GM12878 (cell line): Measurements from ENCODE around the gene HAUS7. TPM values are rescaled to one million over a fixed set of nuclear protein-coding genes. Genes with fewer than 3 reads are reported as not detected.

Experiments
- ATAC-seq: fragments of 200-7000 bp; cut with Tn5 transposase; 3 replicates; pipeline ENCODE4 v1.9.1; 2020; ENCODE audit warnings: mild to moderate bottlenecking, moderate library complexity
- BruUV-seq: library from RNA; stranded (reverse); fragments of 400-500 nt; replicated peaks from 2 replicates; lab custom pipeline; 2021; lab: Mats Ljungman, UMichigan
- CTCF ChIA-PET: fragments of 300-600 bp; sonication (Branson Sonifier 250); formaldehyde crosslinking; extraction: SDS; loops from one replicate; lab custom pipeline; 2021; ENCODE audit warnings: inconsistent platforms; lab: Yijun Ruan, JAX
- POLR2A ChIA-PET: fragments of 350-600 bp; formaldehyde crosslinking; extraction: SDS; loops from one replicate; lab custom pipeline; 2021; ENCODE audit warnings: inconsistent platforms; lab: Charles Lee
- RAD21 ChIA-PET: fragments of 300-600 bp; sonication (Branson Sonifier 250); formaldehyde crosslinking; loops from one replicate; lab custom pipeline; 2023; ENCODE audit warnings: antibody characterized with exemption; ENCODE audit not compliant: unreplicated experiment; lab: Charles Lee
- SMC1A ChIA-PET: fragments of 300-600 bp; sonication (Branson Sonifier 250); formaldehyde crosslinking; loops from one replicate; lab custom pipeline; 2023; ENCODE audit not compliant: unreplicated experiment, uncharacterized antibody; lab: Charles Lee
- DNase-seq: peaks from one replicate; pipeline ENCODE4 v3.0.0-alpha.2; 2011; ENCODE audit warnings: low read depth, low spot score
- FAIRE-seq: peaks from 3 replicates; lab custom pipeline; 2011; peaks lifted over from hg19 to GRCh38; lab: Jason Lieb, UNC
- H2AFZ ChIP-seq: 2 replicates; pipeline ENCODE4 v1.6.0; 2011; ENCODE audit warnings: low read depth, low read length, control low read depth; ENCODE audit not compliant: control insufficient read depth
- H3K27ac ChIP-seq: 2 replicates; pipeline ENCODE4 v1.5.1; 2011; ENCODE audit warnings: control low read depth; ENCODE audit not compliant: control insufficient read depth, insufficient read depth
- H3K27me3 ChIP-seq, 2 experiments: replicated peaks in 1 of 2; 2 replicates each; pipeline versions ENCODE4 v1.6.0 to v1.6.1; 2011; ENCODE audit warnings: low read length in 1 of 2; ENCODE audit not compliant: control insufficient read depth in 2 of 2, insufficient read depth in 2 of 2
- H3K36me3 ChIP-seq, 2 experiments: 2 replicates each; pipeline ENCODE4 v1.5.1; 2011; ENCODE audit warnings: low read length in 1 of 2; ENCODE audit not compliant: control insufficient read depth in 2 of 2, insufficient read depth in 2 of 2
- H3K4me1 ChIP-seq: 2 replicates; pipeline ENCODE4 v1.6.1; 2011; ENCODE audit warnings: mild to moderate bottlenecking, low read length, moderate library complexity, mixed read lengths; ENCODE audit not compliant: control insufficient read depth, insufficient read depth
- H3K4me2 ChIP-seq: 2 replicates; pipeline ENCODE4 v1.6.0; 2011; ENCODE audit warnings: control low read depth; ENCODE audit not compliant: control insufficient read depth, insufficient read depth
- H3K4me3 ChIP-seq: fragments of 200-600 bp; sonication (generic); 2 replicates; pipeline ENCODE4 v1.5.1; 2016
- H3K79me2 ChIP-seq: 2 replicates; pipeline ENCODE4 v1.6.0; 2011; ENCODE audit warnings: low read length; ENCODE audit not compliant: control insufficient read depth, insufficient read depth
- H3K9ac ChIP-seq: 2 replicates; pipeline ENCODE4 v1.8.0; 2011; ENCODE audit warnings: low read length, control low read depth, mixed read lengths; ENCODE audit not compliant: control insufficient read depth, insufficient read depth
- H3K9me3 ChIP-seq: replicated peaks from 3 replicates; pipeline ENCODE4 v1.5.1; 2011; ENCODE audit warnings: mild to moderate bottlenecking, low read length; ENCODE audit not compliant: control insufficient read depth, insufficient read depth
- H4K20me1 ChIP-seq: 2 replicates; pipeline ENCODE4 v1.6.0; 2011; ENCODE audit not compliant: control insufficient read depth, insufficient read depth
- ASH2L ChIP-seq: fragments of 300-600, 200-600 bp; sonication (generic); IDR thresholded peaks from 2 replicates; pipeline ENCODE4 v1.6.1; 2017; ENCODE audit warnings: low read depth, mild to moderate bottlenecking, borderline replicate concordance
- CHD2 ChIP-seq: IDR thresholded peaks from 2 replicates; pipeline ENCODE4 v1.6.1; 2011; ENCODE audit warnings: low read depth, low read length, improper control_type of control experiment, borderline replicate concordance
- CHD4 ChIP-seq: fragments of 200-600 bp; sonication (generic); IDR thresholded peaks from 2 replicates; pipeline ENCODE4 v1.6.1; 2016; ENCODE audit warnings: mild to moderate bottlenecking
- EED ChIP-seq: sonication (generic); IDR thresholded peaks from 2 replicates; pipeline ENCODE4 v1.6.1; 2016; ENCODE audit warnings: antibody characterized with exemption, low read depth
- GATAD2B ChIP-seq: fragments of 450-650 bp; conservative IDR thresholded peaks from 2 replicates; pipeline ENCODE4 v1.6.1; 2017; ENCODE audit warnings: low read depth, mild to moderate bottlenecking, moderate library complexity
- IKZF1 ChIP-seq: fragments of 450-650 bp; conservative IDR thresholded peaks from 2 replicates; pipeline ENCODE4 v1.6.1; 2017; ENCODE audit warnings: antibody characterized with exemption, mild to moderate bottlenecking
- IKZF2 ChIP-seq, 2 experiments: fragments of 450-650 bp; IDR thresholded peaks; 2 replicates each; pipeline ENCODE4 v1.6.1; 2017; ENCODE audit warnings: mild to moderate bottlenecking in 2 of 2, moderate library complexity in 2 of 2
- KLF5 ChIP-seq: fragments of 450-650 bp; IDR thresholded peaks from 2 replicates; pipeline ENCODE4 v1.6.1; 2014; ENCODE audit warnings: mild to moderate bottlenecking; ENCODE audit not compliant: partially characterized antibody
- NFXL1 ChIP-seq: fragments of 450-650 bp; IDR thresholded peaks from 2 replicates; pipeline ENCODE4 v1.6.1; 2017; ENCODE audit warnings: antibody characterized with exemption, mild to moderate bottlenecking, borderline replicate concordance
- NRF1 ChIP-seq: conservative IDR thresholded peaks from 2 replicates; pipeline ENCODE4 v1.6.1; 2011; ENCODE audit warnings: mild to moderate bottlenecking, low read depth, low read length, improper control_type of control experiment
- POLR2AphosphoS2 ChIP-seq: IDR thresholded peaks from 2 replicates; pipeline ENCODE4 v1.6.1; 2011; ENCODE audit warnings: low read depth, mild to moderate bottlenecking, low read length, improper control_type of control experiment, moderate library complexity
- POLR2AphosphoS5 ChIP-seq: IDR thresholded peaks from 2 replicates; pipeline ENCODE4 v1.6.1; 2011; ENCODE audit warnings: mild to moderate bottlenecking, low read length, inconsistent platforms
- POU2F2 ChIP-seq: IDR thresholded peaks from 3 replicates; pipeline ENCODE4 v1.6.1; 2011; ENCODE audit warnings: low read depth, mild to moderate bottlenecking, low read length, borderline replicate concordance
- RBBP5 ChIP-seq: fragments of 200-600 bp; sonication (generic); conservative IDR thresholded peaks from 2 replicates; pipeline ENCODE4 v1.6.1; 2016
- RUNX3 ChIP-seq: IDR thresholded peaks from 2 replicates; pipeline ENCODE4 v1.6.1; 2012; ENCODE audit warnings: low read length, inconsistent platforms
- SMAD1 ChIP-seq: fragments of 450-650 bp; IDR thresholded peaks from 2 replicates; pipeline ENCODE4 v1.6.1; 2018; ENCODE audit warnings: mild to moderate bottlenecking, low read depth; ENCODE audit not compliant: partially characterized antibody
- STAT1 ChIP-seq: fragments of 450-650 bp; conservative IDR thresholded peaks from 2 replicates; pipeline ENCODE4 v1.6.1; 2014; ENCODE audit warnings: antibody characterized with exemption, mild to moderate bottlenecking
- SUPT20H ChIP-seq: IDR thresholded peaks from 2 replicates; pipeline ENCODE4 v1.6.1; 2011; ENCODE audit warnings: low read depth, mild to moderate bottlenecking, low read length, moderate library complexity, borderline replicate concordance; ENCODE audit not compliant: control insufficient read depth
- TCF3 ChIP-seq: IDR thresholded peaks from 2 replicates; pipeline ENCODE4 v1.6.1; 2012; ENCODE audit warnings: low read depth, mild to moderate bottlenecking, low read length, borderline replicate concordance; ENCODE audit not compliant: insufficient read depth
- WGBS: methylation state at CpG from one replicate; pipeline ENCODE4 v1.1.6; 2016; ENCODE audit warnings: low lambda C conversion rate; ENCODE audit not compliant: insufficient replicate concordance, insufficient coverage; ENCODE audit errors: missing lambda C conversion rate; 5-methylcytosine and 5-hydroxymethylcytosine counted together
- in situ Hi-C: fragments of 300-500 bp; cut with MboI; formaldehyde crosslinking; loops from 9 replicates; pipeline ENCODE4 v1.14.3; 2018; ENCODE audit warnings: mixed read lengths
- intact Hi-C: fragments of 100-400 bp; cut with micrococcal nuclease; formaldehyde crosslinking; loops from one replicate; pipeline ENCODE4 v1.14.2; 2022; ENCODE audit not compliant: unreplicated experiment
- polyA plus RNA-seq, 11 experiments: library from polyadenylated mRNA; depleted of rRNA in 4 of 11; unstranded in 6 of 11; stranded (reverse) in 5 of 11; fragments of >200 nt; fragmentation: Nextera tagmentation in 4 of 11; fragmentation: Illumina TruSeq in 1 of 11; extraction: Ambion mirVana in 4 of 11; extraction: Trizol in 1 of 11; gene quantifications; 1 replicate in 1 of 11; 2 replicates in 10 of 11; pipeline versions ENCODE4 v1.2.1 to v1.2.3, GENCODE V29; 2011 to 2016; ENCODE audit warnings: inconsistent platforms in 2 of 11, missing spikeins in 2 of 11, low read depth in 1 of 11
- total RNA-seq, 4 experiments: library from RNA; depleted of rRNA in 3 of 4; stranded (reverse); fragments of >200 nt in 3 of 4; fragmentation: Illumina TruSeq in 1 of 4; extraction: Trizol in 1 of 4; gene quantifications; 2 replicates each; pipeline versions ENCODE4 v1.2.1 to v1.2.3, GENCODE V29; 2013 to 2021
- TF ChIP-seq, protein P1 (sequence below): IDR thresholded peaks from 2 replicates; pipeline ENCODE4 v1.6.1; 2011; ENCODE audit warnings: low read depth, low read length, improper control_type of control experiment, borderline replicate concordance
- TF ChIP-seq, protein P2 (sequence below): fragments of 450-650 bp; IDR thresholded peaks from 2 replicates; pipeline ENCODE4 v1.6.1; 2016; ENCODE audit warnings: mild to moderate bottlenecking, moderate library complexity, borderline replicate concordance

HAUS7 gene
- total and polyA plus RNA-seq, 10 of the 15 experiments (the other 5 are each of a cell fraction or from before 2014, with no cell fraction given), result 6.7 to 63.3 (median 24.1) TPM

DNA sequence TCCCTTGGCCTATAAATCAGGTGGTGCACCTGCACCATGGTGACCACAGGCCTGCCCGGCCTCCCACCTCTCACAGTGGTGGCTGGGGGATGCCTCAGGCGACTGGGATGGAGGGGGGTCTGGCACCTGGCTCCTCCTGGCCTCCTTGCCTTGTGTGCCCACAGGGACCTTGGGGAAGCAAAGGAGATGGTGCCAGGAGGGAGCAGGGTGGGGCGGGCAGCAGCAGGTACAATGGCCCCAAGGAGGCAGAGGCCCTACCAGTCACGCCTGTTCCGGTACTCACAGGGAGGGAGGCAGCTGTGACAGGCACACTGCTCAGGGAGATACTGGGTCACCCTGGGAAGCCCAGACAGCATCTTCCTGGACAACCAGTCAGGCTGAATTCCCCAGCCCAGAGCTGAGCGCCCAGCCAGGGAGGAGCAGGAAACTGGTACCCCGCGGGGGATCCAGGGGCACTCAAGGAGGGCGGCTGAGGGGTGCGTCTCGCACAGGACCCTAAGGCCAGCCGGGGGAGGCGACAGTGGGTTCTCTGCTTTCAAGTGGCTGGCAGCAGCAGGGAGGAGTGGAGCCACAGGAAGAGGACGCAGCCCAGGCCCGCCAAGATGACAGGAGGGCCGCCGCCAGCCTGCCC, 23.3 kb downstream of the HAUS7 start (continued):
- TF ChIP-seq, protein P1, sequence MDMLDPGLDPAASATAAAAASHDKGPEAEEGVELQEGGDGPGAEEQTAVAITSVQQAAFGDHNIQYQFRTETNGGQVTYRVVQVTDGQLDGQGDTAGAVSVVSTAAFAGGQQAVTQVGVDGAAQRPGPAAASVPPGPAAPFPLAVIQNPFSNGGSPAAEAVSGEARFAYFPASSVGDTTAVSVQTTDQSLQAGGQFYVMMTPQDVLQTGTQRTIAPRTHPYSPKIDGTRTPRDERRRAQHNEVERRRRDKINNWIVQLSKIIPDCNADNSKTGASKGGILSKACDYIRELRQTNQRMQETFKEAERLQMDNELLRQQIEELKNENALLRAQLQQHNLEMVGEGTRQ, result no peak
- TF ChIP-seq GATAD2B, result no peak
- no peak for TF ChIP-seq NFXL1
- no peak for TF ChIP-seq CHD4
- no peak for TF ChIP-seq IKZF2 (IDR thresholded peaks at IDR 0.05)
- TF ChIP-seq POLR2AphosphoS2, result no peak
- TF ChIP-seq POLR2AphosphoS5, result no peak
- no peak for TF ChIP-seq NRF1

GRCh38 chrX:153446636-153446936, 23.8 kb downstream of the HAUS7 start:
- in situ Hi-C loops, result no loop called here
- Histone ChIP-seq H3K4me3 (no peak overlapping the region), H3K4me1 (no peaks in the 10 kb centered on the region), H3K79me2 (no peaks in the 10 kb centered on the region), H2AFZ (no peak overlapping the region), H3K27me3 (no peaks in the 10 kb centered on the region), H3K27ac (no peak overlapping the region), H4K20me1 (no peaks in the 10 kb centered on the region), H3K9ac (no peak overlapping the region), H3K9me3 (no peaks in the 10 kb centered on the region; the same call in 2 of the 3 replicates), H3K4me2 (no peak overlapping the region), H3K36me3 (no peaks in the 10 kb centered on the region)
- ChIA-PET CTCF (no interaction called here), POLR2A (no interaction called here), RAD21 (no interaction called here), SMC1A (no interaction called here)
- intact Hi-C loops, result no loop called here
- FAIRE-seq, result no peak
- 50% methylated on average over 10 of the region's 10 CpGs for WGBS
- BruUV-seq, result no TSS peak
- ATAC-seq, result no peak
- DNase-seq, result no peak
- TF ChIP-seq STAT1 (no peak), POU2F2 (no peak), IKZF1 (no peak), SUPT20H (no peak), SMAD1 (no peak), EED (no peak), CHD2 (no peak), RBBP5 (no peak), RUNX3 (no peak), ASH2L (no peak), KLF5 (no peak), TCF3 (no peak)
- TF ChIP-seq, protein P2, sequence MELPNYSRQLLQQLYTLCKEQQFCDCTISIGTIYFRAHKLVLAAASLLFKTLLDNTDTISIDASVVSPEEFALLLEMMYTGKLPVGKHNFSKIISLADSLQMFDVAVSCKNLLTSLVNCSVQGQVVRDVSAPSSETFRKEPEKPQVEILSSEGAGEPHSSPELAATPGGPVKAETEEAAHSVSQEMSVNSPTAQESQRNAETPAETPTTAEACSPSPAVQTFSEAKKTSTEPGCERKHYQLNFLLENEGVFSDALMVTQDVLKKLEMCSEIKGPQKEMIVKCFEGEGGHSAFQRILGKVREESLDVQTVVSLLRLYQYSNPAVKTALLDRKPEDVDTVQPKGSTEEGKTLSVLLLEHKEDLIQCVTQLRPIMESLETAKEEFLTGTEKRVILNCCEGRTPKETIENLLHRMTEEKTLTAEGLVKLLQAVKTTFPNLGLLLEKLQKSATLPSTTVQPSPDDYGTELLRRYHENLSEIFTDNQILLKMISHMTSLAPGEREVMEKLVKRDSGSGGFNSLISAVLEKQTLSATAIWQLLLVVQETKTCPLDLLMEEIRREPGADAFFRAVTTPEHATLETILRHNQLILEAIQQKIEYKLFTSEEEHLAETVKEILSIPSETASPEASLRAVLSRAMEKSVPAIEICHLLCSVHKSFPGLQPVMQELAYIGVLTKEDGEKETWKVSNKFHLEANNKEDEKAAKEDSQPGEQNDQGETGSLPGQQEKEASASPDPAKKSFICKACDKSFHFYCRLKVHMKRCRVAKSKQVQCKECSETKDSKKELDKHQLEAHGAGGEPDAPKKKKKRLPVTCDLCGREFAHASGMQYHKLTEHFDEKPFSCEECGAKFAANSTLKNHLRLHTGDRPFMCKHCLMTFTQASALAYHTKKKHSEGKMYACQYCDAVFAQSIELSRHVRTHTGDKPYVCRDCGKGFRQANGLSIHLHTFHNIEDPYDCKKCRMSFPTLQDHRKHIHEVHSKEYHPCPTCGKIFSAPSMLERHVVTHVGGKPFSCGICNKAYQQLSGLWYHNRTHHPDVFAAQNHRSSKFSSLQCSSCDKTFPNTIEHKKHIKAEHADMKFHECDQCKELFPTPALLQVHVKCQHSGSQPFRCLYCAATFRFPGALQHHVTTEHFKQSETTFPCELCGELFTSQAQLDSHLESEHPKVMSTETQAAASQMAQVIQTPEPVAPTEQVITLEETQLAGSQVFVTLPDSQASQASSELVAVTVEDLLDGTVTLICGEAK, result no peak
